Mucosa of stomach (tissue), 1 donor: Measurements from ENCODE around the gene ALDH1A1.

Source experiments
- H3K27me3 ChIP-seq: one replicate; pipeline ENCODE4 v1.7.0; 2013; ENCODE audit warnings: mild to moderate bottlenecking, low read length; ENCODE audit not compliant: control insufficient read depth, insufficient read depth
- H3K36me3 ChIP-seq: one replicate; pipeline ENCODE4 v1.7.0; 2013; ENCODE audit warnings: low read length; ENCODE audit not compliant: control insufficient read depth, insufficient read depth
- H3K4me1 ChIP-seq: one replicate; pipeline ENCODE4 v1.7.0; 2013; ENCODE audit warnings: mild to moderate bottlenecking, low read length; ENCODE audit not compliant: control insufficient read depth, insufficient read depth
- H3K4me3 ChIP-seq: one replicate; pipeline ENCODE4 v1.7.0; 2013; ENCODE audit warnings: low read length
- H3K9ac ChIP-seq: one replicate; pipeline ENCODE4 v1.7.0; 2013; ENCODE audit warnings: mild to moderate bottlenecking, low read length, moderate library complexity
- H3K9me3 ChIP-seq: one replicate; pipeline ENCODE4 v1.7.0; 2013; ENCODE audit warnings: mild to moderate bottlenecking, low read length, moderate library complexity; ENCODE audit not compliant: control insufficient read depth
- donor health status: Pancreatic carcinoma.

ALDH1A1 gene

GRCh38 chr9:72984991-72985390 is 32.1 kb upstream of the ALDH1A1 start:
- Histone ChIP-seq H3K4me3 (no peak overlapping the region), H3K9ac (no peak overlapping the region), H3K27me3 (no peaks in the 10 kb centered on the region), H3K9me3 (no peaks in the 10 kb centered on the region), H3K36me3 (no peaks in the 10 kb centered on the region), H3K4me1 (peaks cover 32% of the 10 kb centered on the region)

- Histone ChIP-seq H3K4me1 (peaks cover 33% of the 10 kb centered on the region), H3K36me3 (no peaks in the 10 kb centered on the region), H3K27me3 (no peaks in the 10 kb centered on the region), H3K9me3 (no peaks in the 10 kb centered on the region), H3K4me3 (no peak overlapping the region), H3K9ac (no peak overlapping the region)
Measured at GRCh38 chr9:72984226-72984947, 31.5 kb upstream of the ALDH1A1 start.

- Histone ChIP-seq H3K9ac (no peak overlapping the region), H3K4me3 (no peak overlapping the region), H3K9me3 (no peaks in the 10 kb centered on the region), H3K36me3 (no peaks in the 10 kb centered on the region), H3K4me1 (peaks cover 41% of the 10 kb centered on the region), H3K27me3 (no peaks in the 10 kb centered on the region)
Measured at GRCh38 chr9:72983512-72984225, 30.8 kb upstream of the ALDH1A1 start.

GRCh38 chr9:72983056-72983455 is 30.2 kb upstream of the ALDH1A1 start:
- Histone ChIP-seq H3K9me3 (no peaks in the 10 kb centered on the region), H3K4me3 (no peak overlapping the region)

GRCh38 chr9:72982146-72982799 is 29.4 kb upstream of the ALDH1A1 start:
- Histone ChIP-seq H3K9ac (no peak overlapping the region), H3K27me3 (no peaks in the 10 kb centered on the region), H3K4me3 (no peak overlapping the region), H3K36me3 (no peaks in the 10 kb centered on the region), H3K9me3 (no peaks in the 10 kb centered on the region), H3K4me1 (peaks cover 44% of the 10 kb centered on the region)

More at GRCh38 chr9:72983056-72983455, 30.2 kb upstream of the ALDH1A1 start:
- Histone ChIP-seq H3K27me3 (no peaks in the 10 kb centered on the region), H3K4me1 (peaks cover 42% of the 10 kb centered on the region), H3K36me3 (no peaks in the 10 kb centered on the region), H3K9ac (no peak overlapping the region)

- H3K36me3 ChIP-seq, result no peaks in the 10 kb centered on the region
- no peak overlapping the region for H3K4me3 ChIP-seq
- peaks cover 44% of the 10 kb centered on the region for H3K4me1 ChIP-seq
- H3K27me3 ChIP-seq, result no peaks in the 10 kb centered on the region
- H3K9ac ChIP-seq, result no peak overlapping the region
- H3K9me3 ChIP-seq, result no peaks in the 10 kb centered on the region
Measured at GRCh38 chr9:72981433-72981832, 28.6 kb upstream of the ALDH1A1 start.

GRCh38 chr9:72980600-72981265 is 27.9 kb upstream of the ALDH1A1 start:
- no peaks in the 10 kb centered on the region for H3K36me3 ChIP-seq
- no peak overlapping the region for H3K9ac ChIP-seq
- H3K4me3 ChIP-seq, result no peak overlapping the region
- H3K9me3 ChIP-seq, result no peaks in the 10 kb centered on the region
- peaks cover 44% of the 10 kb centered on the region for H3K4me1 ChIP-seq
- H3K27me3 ChIP-seq, result no peaks in the 10 kb centered on the region

GRCh38 chr9:72980183-72980582 is 27.3 kb upstream of the ALDH1A1 start:
- Histone ChIP-seq H3K36me3 (no peaks in the 10 kb centered on the region), H3K4me1 (peaks cover 44% of the 10 kb centered on the region), H3K4me3 (no peak overlapping the region), H3K9ac (no peak overlapping the region), H3K9me3 (no peaks in the 10 kb centered on the region), H3K27me3 (no peaks in the 10 kb centered on the region)

GRCh38 chr9:72979405-72980100 is 26.7 kb upstream of the ALDH1A1 start:
- H3K9me3 ChIP-seq, result no peaks in the 10 kb centered on the region
- H3K4me3 ChIP-seq, result no peak overlapping the region

GRCh38 chr9:72978744-72979143 is 25.9 kb upstream of the ALDH1A1 start:
- H3K27me3 ChIP-seq, result no peaks in the 10 kb centered on the region
- H3K9me3 ChIP-seq, result no peaks in the 10 kb centered on the region
- H3K36me3 ChIP-seq, result no peaks in the 10 kb centered on the region
- no peak overlapping the region for H3K4me3 ChIP-seq
- no peak overlapping the region for H3K9ac ChIP-seq
- H3K4me1 ChIP-seq, result peaks cover 35% of the 10 kb centered on the region

More at GRCh38 chr9:72979405-72980100, 26.7 kb upstream of the ALDH1A1 start:
- H3K36me3 ChIP-seq, result no peaks in the 10 kb centered on the region
- H3K9ac ChIP-seq, result no peak overlapping the region
- H3K4me1 ChIP-seq, result peaks cover 43% of the 10 kb centered on the region
- H3K27me3 ChIP-seq, result no peaks in the 10 kb centered on the region

GRCh38 chr9:72977670-72978069 is 24.8 kb upstream of the ALDH1A1 start:
- H3K36me3 ChIP-seq, result no peaks in the 10 kb centered on the region
- H3K27me3 ChIP-seq, result no peaks in the 10 kb centered on the region
- H3K9ac ChIP-seq, result no peak overlapping the region
- H3K4me3 ChIP-seq, result no peak overlapping the region
- H3K9me3 ChIP-seq, result no peaks in the 10 kb centered on the region
- peaks cover 29% of the 10 kb centered on the region for H3K4me1 ChIP-seq
